ENCODE data around the gene CBY1.

DNA sequence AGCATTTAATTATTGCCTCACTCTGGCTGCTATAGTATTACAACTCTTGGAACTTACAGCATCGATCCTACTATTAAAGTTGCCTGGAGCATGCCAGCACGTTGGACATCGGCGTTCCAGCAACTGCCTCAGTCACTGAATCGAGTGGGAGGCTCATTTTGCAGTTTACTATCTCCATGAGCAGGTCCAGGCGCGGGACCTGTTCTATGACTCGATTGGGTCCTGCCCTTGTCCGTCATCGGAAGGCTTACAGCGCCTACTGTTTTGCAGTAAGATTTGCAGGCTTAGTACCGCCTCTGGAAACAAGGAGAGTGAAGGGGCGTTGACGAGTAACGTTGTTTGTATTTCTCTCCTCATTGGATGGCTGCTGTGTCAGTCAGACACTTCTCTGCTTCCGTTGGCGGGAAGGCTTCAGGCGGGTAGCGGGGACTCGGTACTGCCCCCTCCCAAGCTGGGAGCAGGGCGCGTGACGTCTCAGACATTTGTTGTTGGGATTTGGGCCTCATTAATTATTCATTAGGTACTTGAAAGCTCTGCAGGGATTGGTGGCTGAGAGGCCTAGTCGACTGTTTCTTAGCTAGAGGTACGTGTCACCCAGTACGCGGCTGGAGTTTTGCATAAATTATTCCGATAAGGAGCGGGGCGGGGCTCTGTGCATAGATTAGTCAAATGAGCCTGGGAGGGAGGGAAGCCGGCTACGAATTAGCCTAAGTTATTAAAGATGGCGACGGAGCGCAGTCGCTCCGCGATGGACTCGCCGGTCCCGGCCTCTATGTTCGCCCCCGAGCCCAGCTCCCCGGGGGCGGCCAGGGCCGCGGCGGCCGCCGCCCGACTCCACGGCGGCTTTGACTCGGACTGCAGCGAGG, 49.0 kb downstream of the CBY1 start, which contains the start of gene GTPBP1:
- TF ChIP-seq CTCF (conservative IDR thresholded peaks at IDR 0.05; ENCODE audit: low read depth, low read length) (no peak), EZH2 (IDR thresholded peaks at IDR 0.05; ENCODE audit: low read length, unreplicated experiment) (no peak)

Data from PC-3 (cell line).